Epithelial cell of proximal tubule (primary cell): ENCODE measurements around the gene AGBL1. TPM values are rescaled to one million over a fixed set of nuclear protein-coding genes. Genes with fewer than 3 reads are reported as not detected.

Experiments used
- DNase-seq: peaks from one replicate; pipeline ENCODE4 v3.0.0-alpha.2; 2011; ENCODE audit warnings: low read depth
- H3K4me3 ChIP-seq: 2 replicates; pipeline ENCODE4 v1.5.1; 2011; ENCODE audit warnings: low read depth, mild to moderate bottlenecking, low read length
- CTCF ChIP-seq: conservative IDR thresholded peaks from 2 replicates; pipeline ENCODE4 v1.5.1; 2012; ENCODE audit warnings: low read depth, mild to moderate bottlenecking, low read length
- total RNA-seq: library from RNA; depleted of rRNA; stranded (reverse); fragments of >200 nt; gene quantifications from 2 replicates; pipeline ENCODE4 v1.2.3, GENCODE V29; 2015

AGBL1 gene
- total RNA-seq, 1 donor from 2014 or later: not detected

GRCh38 chr15:86138798-86139197, 59.1 kb downstream of the AGBL1 start:
- no peak for TF ChIP-seq CTCF
- no peak for DNase-seq
- no peak overlapping the region for H3K4me3 ChIP-seq

- DNase-seq: no peak
- TF ChIP-seq CTCF: peak; percentile 19
- H3K4me3 ChIP-seq: no peak overlapping the region
Observed at GRCh38 chr15:86139828-86140227, 60.2 kb downstream of the AGBL1 start.

- DNase-seq: no peak
- no peak overlapping the region for H3K4me3 ChIP-seq
- TF ChIP-seq CTCF: no peak
Observed at GRCh38 chr15:86154705-86155104, 75.0 kb downstream of the AGBL1 start.

DNA sequence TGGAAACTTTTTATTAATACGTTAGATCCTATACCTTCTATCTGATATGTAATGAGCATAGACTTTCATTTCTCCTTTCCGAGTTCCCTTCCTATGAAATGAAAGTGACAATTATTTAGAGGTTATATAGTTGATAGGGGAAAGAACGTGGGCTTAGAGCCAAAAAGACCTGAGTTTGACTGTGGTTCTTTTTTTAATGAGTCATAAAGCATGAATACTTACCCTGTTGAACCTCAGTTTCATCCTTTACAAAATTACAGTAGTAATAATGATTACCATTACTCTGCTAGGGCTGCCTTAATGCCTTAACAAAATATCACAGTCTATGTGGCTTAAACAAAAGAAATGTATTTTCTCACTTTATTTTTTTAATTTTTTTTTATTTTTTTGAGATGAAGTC, 75.9 kb downstream of the AGBL1 start:
- H3K4me3 ChIP-seq: no peak overlapping the region
- no peak for DNase-seq
- TF ChIP-seq CTCF: no peak

DNA sequence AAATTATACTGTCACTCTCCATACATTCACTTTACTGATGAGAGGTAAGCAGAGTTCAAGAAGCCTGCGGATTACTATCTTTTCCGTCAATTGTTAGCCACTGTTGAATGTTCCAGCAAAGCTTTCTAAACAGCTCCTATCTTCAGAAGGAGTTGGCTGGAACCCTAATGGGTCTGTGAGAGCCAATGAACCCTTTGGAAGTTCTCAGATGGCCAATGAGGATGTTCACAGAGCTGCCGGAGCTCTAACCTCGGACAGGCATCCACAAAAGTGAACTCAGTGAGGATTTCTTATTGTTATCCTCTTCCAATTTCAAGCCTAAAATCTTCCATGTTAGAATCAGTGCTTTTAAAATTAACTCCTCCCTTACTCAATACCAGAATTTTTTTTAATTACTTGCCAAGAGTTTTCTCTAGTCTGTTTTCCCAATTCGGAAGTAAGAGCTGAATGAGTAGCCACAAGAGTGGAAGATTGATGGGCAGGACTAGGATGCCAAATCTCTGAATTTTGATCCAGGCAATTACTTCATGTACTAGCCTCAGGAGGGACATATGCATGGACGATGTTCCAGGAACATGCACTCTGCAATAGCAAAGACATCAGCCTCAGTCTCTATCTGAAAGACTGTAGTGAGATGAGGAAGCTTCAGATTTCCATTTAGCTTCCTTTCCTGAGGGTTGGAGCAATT, 78.1 kb downstream of the AGBL1 start:
- H3K4me3 ChIP-seq: no peak overlapping the region
- no peak for TF ChIP-seq CTCF
- DNase-seq: no peak

DNA sequence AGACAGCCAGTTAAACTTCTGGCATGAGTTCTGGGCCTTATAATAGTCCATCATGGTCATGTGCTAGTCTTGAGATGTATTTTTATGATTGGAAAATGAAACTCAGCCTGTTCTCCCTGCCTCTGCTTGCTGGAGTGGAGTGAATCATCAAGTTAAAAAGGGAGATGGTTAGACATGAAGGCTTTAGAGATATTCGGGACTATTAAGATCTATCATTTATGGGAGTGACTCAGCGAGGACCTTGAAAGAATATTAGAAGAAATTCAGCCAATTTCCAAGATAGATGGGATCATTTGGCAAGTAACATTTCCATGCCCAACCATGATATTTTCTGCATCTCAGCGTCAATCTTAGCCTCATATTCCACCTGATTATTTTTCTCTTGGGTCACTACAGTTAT, 79.8 kb downstream of the AGBL1 start:
- no peak for DNase-seq
- H3K4me3 ChIP-seq: no peak overlapping the region
- no peak for TF ChIP-seq CTCF

GRCh38 chr15:86161250-86161649, 81.6 kb downstream of the AGBL1 start:
- no peak overlapping the region for H3K4me3 ChIP-seq
- no peak for DNase-seq
- no peak for TF ChIP-seq CTCF
